Activated T-helper 2 cell treated with anti-CD3 and anti-CD28 coated beads, Interferon-gamma antibody, Interleukin-2, Interleukin-4, amounts not matched to agents 10 μg/mL and 5 μg/mL and 100 μg/mL, durations not matched to agents 14 hours and 24 hours and 36 hours (primary cell): ENCODE results near the gene WBP2. TPM values are rescaled to one million over a fixed set of nuclear protein-coding genes. Genes with fewer than 3 reads are reported as not detected.
A peak's percentile ranks its signal among the peaks of the same experiment; 100 is the strongest.
"Not testable (repeated sequence)": the region's sequence is repeated elsewhere in the genome, so short reads cannot be mapped to it uniquely, and the experiment has no call there.

Experiments used
- DNase-seq: peaks from one replicate; pipeline ENCODE4 v3.0.0; 2021; ENCODE audit warnings: low spot score
- H3K27ac Mint-ChIP-seq: one replicate; pipeline ENCODE4 v1.8.0; 2021; ENCODE audit warnings: mixed read lengths
- H3K27me3 Mint-ChIP-seq: one replicate; pipeline ENCODE4 v1.8.0; 2021; ENCODE audit warnings: low read depth, mixed read lengths
- H3K36me3 Mint-ChIP-seq: one replicate; pipeline ENCODE4 v1.8.0; 2021; ENCODE audit warnings: low read depth, mixed read lengths
- H3K4me1 Mint-ChIP-seq: one replicate; pipeline ENCODE4 v1.8.0; 2021; ENCODE audit warnings: low read depth, mixed read lengths
- H3K4me3 Mint-ChIP-seq: one replicate; pipeline ENCODE4 v1.8.0; 2021; ENCODE audit warnings: low read depth, mild to moderate bottlenecking, moderate library complexity, mixed read lengths
- H3K9me3 Mint-ChIP-seq: one replicate; pipeline ENCODE4 v1.8.0; 2021; ENCODE audit warnings: mixed read lengths
- intact Hi-C: fragments of 100-400 bp; cut with micrococcal nuclease; formaldehyde crosslinking; loops from one replicate; pipeline ENCODE4 v1.15.1; 2023
- total RNA-seq: library from RNA; stranded (reverse); gene quantifications from 2 replicates; pipeline ENCODE4 v1.2.3, GENCODE V29; 2022

Gene WBP2
- total RNA-seq, 1 donor from 2014 or later, result 80.7 TPM

DNA sequence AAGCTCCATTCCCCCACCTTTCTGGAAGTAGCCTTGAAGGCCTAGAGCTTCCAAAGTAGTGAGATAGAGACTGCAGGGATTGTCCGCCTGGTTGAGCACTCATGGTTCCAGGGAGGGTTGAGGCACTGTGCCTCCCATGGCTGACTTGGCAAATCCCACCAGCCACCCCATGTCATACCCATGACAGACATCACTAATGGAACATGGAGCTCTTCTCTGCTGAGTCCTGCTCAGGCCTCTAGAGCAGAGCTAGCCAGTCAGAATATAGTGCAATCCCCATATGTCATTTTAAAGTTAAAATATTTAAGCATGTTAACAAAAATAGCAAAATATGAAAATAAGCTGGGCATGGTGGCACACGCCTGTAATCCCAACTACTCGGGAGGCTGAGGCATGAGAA lies 39.7 kb downstream of the WBP2 start:
- intact Hi-C loops, result no loop called here
- no peaks in the 10 kb centered on the region for H3K27me3 Mint-ChIP-seq
- no peak for DNase-seq
- H3K36me3 Mint-ChIP-seq, result peaks cover 37% of the 10 kb centered on the region
- H3K9me3 Mint-ChIP-seq, result no peaks in the 10 kb centered on the region
- no peak overlapping the region for H3K27ac Mint-ChIP-seq
- no peak overlapping the region for H3K4me3 Mint-ChIP-seq
- no peaks in the 10 kb centered on the region for H3K4me1 Mint-ChIP-seq

DNA sequence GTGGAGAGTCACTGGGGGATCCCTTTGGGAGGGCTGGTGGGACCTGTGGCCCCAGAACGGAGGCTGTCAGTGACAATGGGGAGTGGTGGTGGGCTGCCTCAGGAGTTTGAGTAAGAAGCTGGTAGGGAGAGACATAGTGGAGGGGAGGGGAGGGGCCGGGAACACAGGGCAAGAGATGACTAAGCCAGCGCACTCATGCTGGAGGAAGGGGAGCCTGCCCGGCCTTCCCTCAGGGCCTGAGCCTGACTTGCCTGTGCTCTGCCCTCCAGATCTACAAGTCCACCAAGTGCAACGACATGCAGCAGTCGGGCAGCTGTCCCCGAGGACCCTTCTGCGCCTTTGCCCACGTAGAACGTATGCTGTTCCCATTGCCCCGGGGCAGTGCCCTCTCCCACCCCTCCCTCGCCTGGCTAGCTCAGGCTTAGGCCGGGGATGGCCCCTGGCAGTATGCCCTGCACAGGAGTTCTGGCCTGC lies 40.2 kb downstream of the WBP2 start:
- H3K4me3 Mint-ChIP-seq, result no peak overlapping the region
- H3K4me1 Mint-ChIP-seq, result no peaks in the 10 kb centered on the region
- no peaks in the 10 kb centered on the region for H3K27me3 Mint-ChIP-seq
- H3K36me3 Mint-ChIP-seq, result peaks cover 37% of the 10 kb centered on the region
- no peak overlapping the region for H3K27ac Mint-ChIP-seq
- no peaks in the 10 kb centered on the region for H3K9me3 Mint-ChIP-seq
- no peak for DNase-seq
- intact Hi-C loops, result no loop called here

DNA sequence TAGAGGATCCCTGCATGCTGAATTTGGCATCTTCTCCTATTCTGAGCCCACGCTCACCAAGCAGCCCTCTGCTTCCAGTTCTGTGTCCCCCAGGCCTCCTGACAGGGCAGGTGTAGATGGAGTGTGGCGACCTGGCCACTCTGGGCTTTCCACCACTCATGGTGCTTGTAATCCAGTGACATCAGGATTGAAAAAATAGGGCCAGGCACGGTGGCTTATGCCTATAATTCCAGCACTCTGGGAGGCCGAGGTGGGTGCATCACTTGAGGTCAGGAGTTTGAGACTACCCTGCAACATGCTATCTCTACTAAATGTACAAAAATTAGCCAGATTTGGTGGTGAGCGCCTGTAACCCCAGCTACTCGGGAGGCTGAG lies 41.1 kb downstream of the WBP2 start:
- Mint-ChIP-seq H3K9me3 (no peaks in the 10 kb centered on the region), H3K4me1 (no peaks in the 10 kb centered on the region), H3K27ac (no peak overlapping the region), H3K36me3 (peaks cover 29% of the 10 kb centered on the region), H3K27me3 (no peaks in the 10 kb centered on the region), H3K4me3 (no peak overlapping the region)
- intact Hi-C loops, result no loop called here
- no peak for DNase-seq

DNA sequence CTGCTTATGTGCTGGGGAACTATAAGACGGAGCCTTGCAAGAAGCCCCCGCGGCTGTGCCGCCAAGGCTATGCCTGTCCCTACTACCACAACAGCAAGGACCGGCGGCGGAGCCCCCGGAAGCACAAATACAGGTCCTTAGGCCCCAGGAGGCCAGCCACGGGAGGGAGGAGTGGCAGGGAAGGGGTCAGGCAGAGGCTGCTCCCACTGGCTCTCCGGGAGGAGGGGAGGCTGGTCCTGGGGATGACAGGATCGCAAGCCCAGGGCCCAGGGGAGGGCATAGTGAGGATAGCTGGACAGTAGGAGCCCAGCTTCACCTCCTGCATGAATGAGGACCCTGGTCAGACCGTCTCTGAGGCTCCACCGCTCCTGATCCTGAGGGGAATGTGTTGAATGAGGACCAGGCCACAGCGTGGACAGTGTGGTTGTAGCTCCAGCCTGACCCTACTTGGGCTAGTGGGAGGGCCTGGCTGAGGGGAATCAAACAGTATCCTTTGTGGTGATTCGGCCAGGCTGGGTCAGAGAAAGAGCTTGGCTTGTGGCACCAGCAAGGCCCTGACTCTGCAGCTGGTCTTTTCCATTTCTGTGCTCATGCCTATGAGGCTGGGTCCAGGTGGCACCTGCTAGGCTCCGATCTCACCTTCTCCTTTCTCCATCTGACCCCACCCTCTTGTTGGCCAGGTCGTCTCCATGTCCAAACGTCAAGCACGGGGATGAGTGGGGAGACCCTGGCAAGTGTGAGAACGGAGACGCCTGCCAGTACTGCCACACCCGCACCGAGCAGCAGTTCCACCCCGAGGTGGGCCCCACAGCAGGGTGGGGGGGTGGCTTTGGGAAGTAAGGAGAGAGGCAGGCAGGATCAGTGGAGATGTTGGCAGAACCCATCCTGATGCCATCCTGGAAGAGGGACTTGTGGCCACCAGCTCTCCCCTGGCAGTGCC lies 41.8 kb downstream of the WBP2 start:
- Mint-ChIP-seq H3K36me3 (peaks cover 22% of the 10 kb centered on the region), H3K27me3 (no peaks in the 10 kb centered on the region), H3K27ac (no peak overlapping the region), H3K4me3 (no peak overlapping the region), H3K4me1 (peaks cover 4% of the 10 kb centered on the region), H3K9me3 (no peaks in the 10 kb centered on the region)
- DNase-seq, result no peak
- intact Hi-C loops, result no loop called here

DNA sequence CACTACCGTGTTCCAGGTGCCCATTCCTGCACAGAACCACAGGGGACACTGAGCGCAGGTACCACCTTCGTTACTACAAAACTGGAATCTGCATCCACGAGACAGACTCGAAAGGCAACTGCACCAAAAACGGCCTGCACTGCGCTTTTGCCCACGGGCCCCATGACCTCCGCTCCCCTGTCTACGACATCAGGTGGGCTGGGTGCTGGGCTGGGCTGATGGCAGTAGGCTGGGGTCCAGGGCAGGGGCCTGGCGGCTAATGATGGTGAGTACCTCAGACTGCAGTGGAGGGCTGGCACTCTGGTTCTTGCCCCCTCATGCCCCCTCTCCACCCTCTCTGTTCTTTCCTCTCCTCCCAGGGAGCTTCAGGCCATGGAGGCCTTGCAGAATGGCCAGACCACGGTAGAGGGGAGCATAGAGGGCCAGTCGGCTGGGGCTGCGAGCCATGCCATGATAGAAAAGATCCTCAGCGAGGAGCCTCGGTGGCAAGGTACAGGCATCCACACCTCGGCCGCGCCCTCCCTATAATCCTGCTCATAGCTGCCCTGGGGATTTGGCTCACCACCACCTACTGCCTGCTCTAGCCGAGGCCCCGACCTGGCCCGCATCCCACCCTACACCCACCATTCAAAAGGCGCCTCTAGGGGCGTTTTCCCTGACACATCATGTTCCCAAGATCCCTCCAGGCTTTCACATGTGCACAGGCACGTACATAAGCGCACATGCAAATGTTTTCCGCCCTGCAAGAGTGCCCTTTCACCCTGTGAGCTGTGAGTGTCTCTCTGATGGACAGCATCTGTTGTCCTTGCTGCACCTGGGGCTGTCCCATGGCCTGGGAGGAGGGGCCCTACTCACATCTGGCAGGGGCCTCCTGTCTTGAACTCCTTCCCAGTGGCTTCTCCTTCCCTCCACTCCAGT lies 42.8 kb downstream of the WBP2 start:
- peaks cover 4% of the 10 kb centered on the region for H3K4me1 Mint-ChIP-seq
- intact Hi-C loops, result no loop called here
- H3K27me3 Mint-ChIP-seq, result no peaks in the 10 kb centered on the region
- DNase-seq, result no peak
- peaks cover 18% of the 10 kb centered on the region for H3K36me3 Mint-ChIP-seq
- no peak overlapping the region for H3K27ac Mint-ChIP-seq
- H3K4me3 Mint-ChIP-seq, result no peak overlapping the region
- H3K9me3 Mint-ChIP-seq, result no peaks in the 10 kb centered on the region

DNA sequence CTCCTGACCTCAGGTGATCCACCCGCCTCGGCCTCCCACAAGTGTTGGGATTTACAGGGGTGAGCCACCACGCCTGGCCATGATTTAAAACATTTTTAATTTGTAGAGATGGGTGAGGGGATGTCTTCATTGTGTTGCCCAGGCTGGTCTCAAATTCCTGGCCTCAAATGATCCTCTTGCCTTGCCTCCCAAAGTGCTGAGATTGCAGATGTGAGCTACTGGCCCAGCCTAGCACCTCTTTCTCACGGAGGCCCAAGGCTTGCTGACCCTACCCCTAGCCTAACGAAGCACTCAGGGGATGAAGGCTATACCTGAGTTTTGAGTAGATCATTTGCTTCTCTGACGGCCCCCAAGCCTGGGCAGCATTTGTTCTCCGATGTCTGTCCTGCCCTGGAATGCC lies 44.0 kb downstream of the WBP2 start:
- no peak for DNase-seq
- Mint-ChIP-seq H3K27me3 (no peaks in the 10 kb centered on the region), H3K27ac (no peak overlapping the region), H3K36me3 (peaks cover 18% of the 10 kb centered on the region), H3K4me1 (peaks cover 4% of the 10 kb centered on the region), H3K9me3 (no peaks in the 10 kb centered on the region), H3K4me3 (no peak overlapping the region)
- intact Hi-C loops, result no loop called here

GRCh38 chr17:75810756-75811155 lies 44.4 kb downstream of the WBP2 start:
- H3K27me3 Mint-ChIP-seq, H3K9me3 Mint-ChIP-seq, H3K4me3 Mint-ChIP-seq, H3K4me1 Mint-ChIP-seq, DNase-seq, intact Hi-C loops, H3K27ac Mint-ChIP-seq: not testable (repeated sequence)
- H3K36me3 Mint-ChIP-seq, result peaks cover 18% of the 10 kb centered on the region

DNA sequence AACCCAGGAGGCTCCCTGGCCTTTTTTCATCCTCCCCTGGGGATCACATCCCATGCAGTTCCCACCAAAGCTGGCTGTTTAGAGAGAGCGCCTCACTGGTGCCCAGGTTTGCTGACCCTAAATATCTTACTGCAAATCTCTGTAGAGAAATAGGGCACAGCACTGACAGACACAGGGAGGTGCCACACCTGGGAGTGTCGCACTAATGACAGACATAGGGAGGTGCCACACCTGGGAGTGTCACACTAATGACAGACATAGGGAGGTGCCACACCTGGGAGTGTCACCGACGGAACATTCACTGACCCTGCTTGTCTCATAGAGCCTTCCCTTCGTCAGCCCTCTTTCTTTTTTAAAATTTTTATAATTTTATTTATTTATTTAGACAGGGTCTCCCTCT lies 44.9 kb downstream of the WBP2 start:
- H3K4me1 Mint-ChIP-seq, result peaks cover 4% of the 10 kb centered on the region
- H3K27me3 Mint-ChIP-seq, result no peaks in the 10 kb centered on the region
- no peak overlapping the region for H3K27ac Mint-ChIP-seq
- no peaks in the 10 kb centered on the region for H3K9me3 Mint-ChIP-seq
- intact Hi-C loops, result no loop called here
- no peak overlapping the region for H3K4me3 Mint-ChIP-seq
- DNase-seq, result no peak
- peaks cover 18% of the 10 kb centered on the region for H3K36me3 Mint-ChIP-seq

GRCh38 chr17:75809631-75810111 lies 45.5 kb downstream of the WBP2 start:
- Mint-ChIP-seq H3K9me3 (no peaks in the 10 kb centered on the region), H3K27ac (no peak overlapping the region), H3K4me3 (no peak overlapping the region), H3K27me3 (no peaks in the 10 kb centered on the region), H3K36me3 (peaks cover 18% of the 10 kb centered on the region), H3K4me1 (peaks cover 4% of the 10 kb centered on the region)
- no peak for DNase-seq
- intact Hi-C loops, result no loop called here

DNA sequence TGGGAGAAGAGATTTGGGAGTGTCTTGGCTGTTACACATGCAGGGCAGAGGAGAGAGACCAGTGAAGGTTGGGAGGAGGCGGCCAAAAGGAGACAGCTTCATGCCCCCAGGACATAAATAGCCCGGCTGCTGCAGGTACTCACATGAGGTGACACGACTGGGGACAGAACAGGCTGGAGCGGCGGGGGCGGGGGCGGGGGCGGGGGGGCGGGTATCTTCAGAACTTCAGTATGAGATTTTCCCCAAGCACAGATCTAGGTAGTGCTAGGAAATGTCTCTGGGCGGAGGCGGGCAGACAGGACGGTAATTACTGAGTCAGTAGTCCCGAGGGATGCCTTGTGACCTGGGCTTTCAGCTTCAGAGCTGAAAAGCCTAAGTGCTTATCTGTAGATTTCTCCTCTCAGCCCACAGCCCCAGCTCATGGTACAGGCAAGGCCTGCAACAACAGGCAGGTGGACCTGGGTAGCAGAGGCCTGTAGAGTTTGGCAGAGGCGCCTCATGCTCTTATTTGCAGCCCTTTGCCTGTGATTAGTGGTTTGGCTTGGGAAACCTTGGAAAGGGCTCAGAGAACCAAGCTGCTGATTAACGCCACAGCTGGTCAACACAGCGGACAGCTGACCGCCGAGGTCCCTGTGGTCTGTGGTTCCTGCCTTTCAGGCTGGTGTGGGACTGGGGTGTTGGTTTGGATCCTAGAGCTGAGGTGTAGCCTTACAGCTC lies 46.1 kb downstream of the WBP2 start:
- no peak overlapping the region for H3K4me3 Mint-ChIP-seq
- peaks cover 4% of the 10 kb centered on the region for H3K4me1 Mint-ChIP-seq
- DNase-seq, result no peak
- peak overlapping the region; percentile 30 for H3K27ac Mint-ChIP-seq
- no peaks in the 10 kb centered on the region for H3K27me3 Mint-ChIP-seq
- no peaks in the 10 kb centered on the region for H3K9me3 Mint-ChIP-seq
- intact Hi-C loops, result no loop called here
- H3K36me3 Mint-ChIP-seq, result peaks cover 15% of the 10 kb centered on the region

DNA sequence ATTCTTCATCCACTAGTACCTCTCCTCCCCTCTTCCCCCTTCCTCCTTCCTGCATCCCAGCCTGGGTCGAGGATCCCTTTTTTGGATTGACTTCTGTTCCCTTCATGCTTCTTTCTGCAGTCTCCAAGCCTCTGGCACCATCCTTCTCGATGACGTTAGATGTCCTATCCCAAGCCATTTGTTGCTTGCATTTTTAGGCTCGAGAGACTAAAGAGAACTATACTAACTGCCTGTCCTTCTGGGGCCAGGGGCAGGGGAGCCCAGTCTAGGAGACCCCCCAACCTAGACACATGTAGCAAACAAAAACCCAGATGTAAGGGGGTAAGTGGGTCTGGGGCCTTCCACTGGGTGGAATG lies 46.6 kb downstream of the WBP2 start:
- no peaks in the 10 kb centered on the region for H3K9me3 Mint-ChIP-seq
- peaks cover 16% of the 10 kb centered on the region for H3K36me3 Mint-ChIP-seq
- H3K27me3 Mint-ChIP-seq, result no peaks in the 10 kb centered on the region
- intact Hi-C loops, result no loop called here
- H3K27ac Mint-ChIP-seq, result peak overlapping the region; percentile 30
- peaks cover 5% of the 10 kb centered on the region for H3K4me1 Mint-ChIP-seq
- no peak for DNase-seq
- no peak overlapping the region for H3K4me3 Mint-ChIP-seq

DNA sequence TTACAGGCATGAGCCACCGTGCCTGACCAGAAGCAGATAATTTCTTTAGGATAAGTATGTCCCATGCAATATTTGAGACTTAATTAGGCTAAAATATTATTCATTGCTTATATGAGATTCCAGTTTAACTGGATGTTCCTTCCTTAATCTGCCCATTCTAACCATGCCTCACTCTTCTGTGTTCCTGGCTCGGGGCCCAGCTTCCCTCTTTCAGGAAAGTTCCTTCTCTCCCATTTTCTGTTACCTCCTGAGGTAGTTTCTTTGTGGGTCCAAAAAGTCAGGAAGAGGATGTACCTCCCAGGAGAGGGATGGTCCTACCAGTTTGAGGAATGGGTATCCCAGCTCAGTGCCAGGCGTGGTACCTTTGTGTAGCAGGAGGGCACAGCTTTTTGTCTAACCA lies 47.3 kb downstream of the WBP2 start:
- Mint-ChIP-seq H3K9me3 (no peaks in the 10 kb centered on the region), H3K27ac (no peak overlapping the region), H3K27me3 (no peaks in the 10 kb centered on the region), H3K36me3 (peaks cover 18% of the 10 kb centered on the region), H3K4me3 (no peak overlapping the region), H3K4me1 (peaks cover 9% of the 10 kb centered on the region)
- no peak for DNase-seq
- intact Hi-C loops, result no loop called here
